NCI-H2227 (cell line): ENCODE measurements around the gene TSPAN5.
A peak's percentile ranks its signal among the peaks of the same experiment; 100 is the strongest.

Experiments used
- DNase-seq: peaks from one replicate; lab custom pipeline; 2025; ENCODE audit not compliant: unreplicated experiment; lab: John Stamatoyannopoulos, UW

Gene TSPAN5

GRCh38 chr4:98673978-98674377, 15.6 kb upstream of the TSPAN5 start:
- no peak for DNase-seq

GRCh38 chr4:98673288-98673644, 14.9 kb upstream of the TSPAN5 start:
- no peak for DNase-seq

GRCh38 chr4:98672583-98673287, 14.3 kb upstream of the TSPAN5 start:
- DNase-seq: no peak

GRCh38 chr4:98671131-98671530, 12.7 kb upstream of the TSPAN5 start:
- DNase-seq: no peak

- DNase-seq: no peak
These were observed 11.8 kb upstream of the TSPAN5 start for GRCh38 chr4:98670186-98670585.

GRCh38 chr4:98669577-98669976, 11.2 kb upstream of the TSPAN5 start:
- DNase-seq: no peak

- no peak for DNase-seq
These were observed 6.5 kb upstream of the TSPAN5 start for GRCh38 chr4:98664959-98665358.

- DNase-seq: no peak
These were observed 5.0 kb upstream of the TSPAN5 start for GRCh38 chr4:98663226-98664006.

GRCh38 chr4:98662626-98663225, 4.3 kb upstream of the TSPAN5 start:
- no peak for DNase-seq

GRCh38 chr4:98662055-98662453, 3.6 kb upstream of the TSPAN5 start:
- DNase-seq: no peak

- no peak for DNase-seq
These were observed 3.1 kb upstream of the TSPAN5 start for GRCh38 chr4:98661371-98662054.

- DNase-seq: no peak
These were observed 1.5 kb upstream of the TSPAN5 start for GRCh38 chr4:98659741-98660462.

GRCh38 chr4:98659106-98659592, 738 bp upstream of the TSPAN5 start:
- peak; percentile 57 for DNase-seq

- peak; percentile 58 for DNase-seq
These were observed 702 bp downstream of the TSPAN5 start for GRCh38 chr4:98657531-98658286.

- no peak for DNase-seq
These were observed 1.5 kb downstream of the TSPAN5 start for GRCh38 chr4:98656886-98657285.

GRCh38 chr4:98656443-98656842, 2.0 kb downstream of the TSPAN5 start:
- DNase-seq: no peak

GRCh38 chr4:98653890-98654867, 4.2 kb downstream of the TSPAN5 start:
- DNase-seq: no peak

GRCh38 chr4:98652996-98653395, 5.4 kb downstream of the TSPAN5 start:
- DNase-seq: no peak

GRCh38 chr4:98648602-98649001, 9.8 kb downstream of the TSPAN5 start:
- no peak for DNase-seq
